ENCODE results near the gene RBM44.

DNA sequence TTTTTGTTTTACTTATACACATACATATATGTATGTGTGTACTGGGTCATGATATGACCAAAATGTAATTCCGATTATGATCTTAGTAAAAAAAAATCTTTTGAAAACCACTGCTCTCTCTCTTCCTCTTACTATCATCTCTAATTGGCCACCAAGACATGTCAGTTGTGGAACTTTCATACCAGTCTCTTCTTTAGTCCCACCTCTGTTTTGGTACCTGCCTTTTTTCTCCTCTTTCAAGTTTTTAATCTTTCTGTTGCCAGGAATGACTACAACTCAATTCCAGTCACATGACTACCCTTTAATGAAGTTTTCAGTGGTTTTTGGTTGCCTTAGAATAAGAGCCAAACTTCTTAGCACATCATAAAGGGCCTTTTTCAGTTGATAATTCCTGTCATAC, 17.1 kb downstream of the RBM44 start:
- TF ChIP-seq, protein P1, sequence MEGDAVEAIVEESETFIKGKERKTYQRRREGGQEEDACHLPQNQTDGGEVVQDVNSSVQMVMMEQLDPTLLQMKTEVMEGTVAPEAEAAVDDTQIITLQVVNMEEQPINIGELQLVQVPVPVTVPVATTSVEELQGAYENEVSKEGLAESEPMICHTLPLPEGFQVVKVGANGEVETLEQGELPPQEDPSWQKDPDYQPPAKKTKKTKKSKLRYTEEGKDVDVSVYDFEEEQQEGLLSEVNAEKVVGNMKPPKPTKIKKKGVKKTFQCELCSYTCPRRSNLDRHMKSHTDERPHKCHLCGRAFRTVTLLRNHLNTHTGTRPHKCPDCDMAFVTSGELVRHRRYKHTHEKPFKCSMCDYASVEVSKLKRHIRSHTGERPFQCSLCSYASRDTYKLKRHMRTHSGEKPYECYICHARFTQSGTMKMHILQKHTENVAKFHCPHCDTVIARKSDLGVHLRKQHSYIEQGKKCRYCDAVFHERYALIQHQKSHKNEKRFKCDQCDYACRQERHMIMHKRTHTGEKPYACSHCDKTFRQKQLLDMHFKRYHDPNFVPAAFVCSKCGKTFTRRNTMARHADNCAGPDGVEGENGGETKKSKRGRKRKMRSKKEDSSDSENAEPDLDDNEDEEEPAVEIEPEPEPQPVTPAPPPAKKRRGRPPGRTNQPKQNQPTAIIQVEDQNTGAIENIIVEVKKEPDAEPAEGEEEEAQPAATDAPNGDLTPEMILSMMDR (conservative IDR thresholded peaks at IDR 0.05) = no peak
- no peak for TF ChIP-seq EZH2 (IDR thresholded peaks at IDR 0.05; ENCODE audit: low read depth)

All from PC-9 (cell line).